Aorta (tissue), 5 donors: ENCODE data around the gene LRIG1. TPM values are rescaled to one million over a fixed set of nuclear protein-coding genes. Genes with fewer than 3 reads are reported as not detected.

Experiments used
- ATAC-seq: fragments of 200-7000 bp; cut with Tn5 transposase; one replicate; pipeline ENCODE4 v1.9.1; 2022; ENCODE audit warnings: moderate library complexity; ENCODE audit not compliant: low FRiP score
- DNase-seq, 2 donors: peaks; one replicate each; pipeline ENCODE4 v3.0.0-alpha.2; 2020
- H3K27ac ChIP-seq, 2 donors: one replicate each; pipeline ENCODE4 v1.5.1; 2013; ENCODE audit warnings: low read length in 2 of 2, mild to moderate bottlenecking in 2 of 2, moderate library complexity in 2 of 2, control low read depth in 1 of 2, inconsistent platforms in 1 of 2, low read depth in 1 of 2
- H3K27me3 ChIP-seq, 2 donors: one replicate each; pipeline ENCODE4 v1.6.1; 2013; ENCODE audit warnings: control low read depth in 1 of 2, low read length in 1 of 2, mild to moderate bottlenecking in 1 of 2, moderate library complexity in 1 of 2; ENCODE audit not compliant: insufficient read depth in 2 of 2, control insufficient read depth in 1 of 2
- H3K36me3 ChIP-seq, 2 donors: one replicate each; pipeline ENCODE4 v1.6.1; 2013; ENCODE audit warnings: control low read depth in 1 of 2, low read length in 1 of 2, mild to moderate bottlenecking in 1 of 2; ENCODE audit not compliant: insufficient read depth in 2 of 2, control insufficient read depth in 1 of 2
- H3K4me1 ChIP-seq, 2 donors: one replicate each; pipeline ENCODE4 v1.6.1; 2013; ENCODE audit warnings: low read length in 2 of 2, control low read depth in 1 of 2, mild to moderate bottlenecking in 1 of 2, moderate library complexity in 1 of 2; ENCODE audit not compliant: insufficient read depth in 2 of 2, control insufficient read depth in 1 of 2
- H3K4me3 ChIP-seq, 2 donors: one replicate each; pipeline ENCODE4 v1.5.1; 2013; ENCODE audit warnings: low read length in 2 of 2, control low read depth in 1 of 2, mild to moderate bottlenecking in 1 of 2
- H3K9me3 ChIP-seq: one replicate; pipeline ENCODE4 v1.6.1; 2013; ENCODE audit warnings: mild to moderate bottlenecking, low read length; ENCODE audit not compliant: control insufficient read depth
- WGBS, 2 donors: extraction: QIAGEN DNeasy Blood & Tissue Kit; methylation state at CpG; one replicate each; pipeline ENCODE4 v1.1.7; 2013; 5-methylcytosine and 5-hydroxymethylcytosine counted together
- intact Hi-C, 2 donors: fragments of 100-400 bp; cut with DNase I; formaldehyde crosslinking; loops; one replicate each; pipeline versions ENCODE4 v1.14.2 to v1.15.0; 2022
- polyA plus RNA-seq, 2 donors: library from polyadenylated mRNA; stranded (reverse); fragments of 200-250 nt; gene quantifications; one replicate each; pipeline ENCODE4 v1.2.3, GENCODE V29; 2013
- total RNA-seq, 2 donors: library from RNA; stranded (reverse); fragmentation: NEBNext Ultra II Directional; extraction: Animal tissue kit (Norgen Biotek cat#: 25700); gene quantifications; one replicate each; pipeline ENCODE4 v1.2.1, GENCODE V29; 2021
- donor health status: healthy with polysubstance abuse.
- donor health status: Bipolar disorder and iron deficiency.
- donor health status: DM: no; HTN: no; CAD: no.
- donor health status: DM: no; HTN: no; CAD: no.
- donor health status: DM: yes; HTN: yes; CAD: no.

LRIG1 gene
- total and polyA plus RNA-seq, 4 donors = 15.0 to 115 (median 68.9) TPM

- Histone ChIP-seq H3K9me3 (no peaks in the 10 kb centered on the region), H3K4me3 (no peak overlapping the region), H3K27ac (peak overlapping the region; percentile 85 to 96), H3K4me1 (peaks cover 6 to 9% of the 10 kb centered on the region in 2 donors), H3K36me3 (no peaks in the 10 kb centered on the region), H3K27me3 (no peaks in the 10 kb centered on the region)
- peak; percentile 12 for ATAC-seq
- WGBS, 2 donors = 28 to 38% methylated on average over 6 of the region's 6 CpGs
- intact Hi-C loops = loop anchor here in 1 of 2 donors (5.0 kb wide), 2 partner anchors 33 to 37 kb away; no protein-coding TSS in a partner anchor
- DNase-seq = no peak
These were observed 47.0 kb downstream of the LRIG1 start for GRCh38 chr3:66453651-66454463.

- intact Hi-C loops = loop anchor here in 1 of 2 donors (5.0 kb wide), 2 partner anchors 35 kb away; no protein-coding TSS in a partner anchor
- 5 to 9% methylated on average over 7 of the region's 7 CpGs for WGBS, 2 donors
- no peaks in the 10 kb centered on the region for H3K9me3 ChIP-seq
- peaks cover 11% of the 10 kb centered on the region in 2 donors for H3K4me1 ChIP-seq
- ATAC-seq (no peak), DNase-seq (peak in 1 of 2 donors; percentile 63)
- no peak overlapping the region for H3K4me3 ChIP-seq
- H3K36me3 ChIP-seq = no peaks in the 10 kb centered on the region
- no peaks in the 10 kb centered on the region for H3K27me3 ChIP-seq
- peak overlapping the region; percentile 42 to 85 for H3K27ac ChIP-seq
These were observed 48.4 kb downstream of the LRIG1 start for GRCh38 chr3:66452303-66453011.

GRCh38 chr3:66451766-66452165, 49.1 kb downstream of the LRIG1 start:
- WGBS, 2 donors = 52 to 72% methylated on average over 6 of the region's 6 CpGs
- H3K36me3 ChIP-seq = no peaks in the 10 kb centered on the region
- DNase-seq (no peak), ATAC-seq (no peak)
- H3K27ac ChIP-seq = peak overlapping the region; percentile 36 to 64
- no peaks in the 10 kb centered on the region for H3K27me3 ChIP-seq
- H3K9me3 ChIP-seq = no peaks in the 10 kb centered on the region
- peaks cover 11 to 12% of the 10 kb centered on the region in 2 donors for H3K4me1 ChIP-seq
- intact Hi-C loops = loop anchor here in 1 of 2 donors (5.0 kb wide), 2 partner anchors 34 to 36 kb away; no protein-coding TSS in a partner anchor
- H3K4me3 ChIP-seq = no peak overlapping the region

- H3K27ac ChIP-seq = peak overlapping the region in 1 of 2 donors; percentile 50
- WGBS, 2 donors = 6 to 10% methylated on average over 4 of the region's 4 CpGs
- ATAC-seq = peak; percentile 70
- peak in 1 of 2 donors; percentile 64 for DNase-seq
- H3K9me3 ChIP-seq = no peaks in the 10 kb centered on the region
- H3K4me1 ChIP-seq = peaks cover 11 to 12% of the 10 kb centered on the region in 2 donors
- no peaks in the 10 kb centered on the region for H3K36me3 ChIP-seq
- intact Hi-C loops = loop anchor here in 1 of 2 donors (5.0 kb wide), 2 partner anchors 33 to 37 kb away; no protein-coding TSS in a partner anchor
- H3K4me3 ChIP-seq = no peak overlapping the region
- no peaks in the 10 kb centered on the region for H3K27me3 ChIP-seq
These were observed 50.3 kb downstream of the LRIG1 start for GRCh38 chr3:66450390-66451022.

GRCh38 chr3:66449411-66449974, 51.3 kb downstream of the LRIG1 start:
- H3K4me3 ChIP-seq = no peak overlapping the region
- H3K9me3 ChIP-seq = no peaks in the 10 kb centered on the region
- no peaks in the 10 kb centered on the region for H3K27me3 ChIP-seq
- WGBS, 2 donors = 6 to 9% methylated on average over 7 of the region's 7 CpGs
- peaks cover 11 to 12% of the 10 kb centered on the region in 2 donors for H3K4me1 ChIP-seq
- H3K27ac ChIP-seq = peak overlapping the region; percentile 49 to 83
- intact Hi-C loops = loop anchor here in 1 of 2 donors (10.0 kb wide), 1 partner anchor 45 kb away; no protein-coding TSS in a partner anchor
- ATAC-seq (no peak), DNase-seq (peak in 1 of 2 donors; percentile 51)
- H3K36me3 ChIP-seq = no peaks in the 10 kb centered on the region

GRCh38 chr3:66444146-66444644, 56.6 kb downstream of the LRIG1 start:
- 84% methylated on average over 7 of the region's 7 CpGs for WGBS, 2 donors
- ATAC-seq (no peak), DNase-seq (no peak)
- intact Hi-C loops = loop anchor here in 1 of 2 donors (5.0 to 10.0 kb wide), 2 partner anchors 37 to 51 kb away; no protein-coding TSS in a partner anchor
- Histone ChIP-seq H3K9me3 (no peaks in the 10 kb centered on the region), H3K4me3 (no peak overlapping the region), H3K36me3 (no peaks in the 10 kb centered on the region), H3K27ac (no peak overlapping the region), H3K27me3 (no peaks in the 10 kb centered on the region), H3K4me1 (peaks cover 12 to 15% of the 10 kb centered on the region in 2 donors)

GRCh38 chr3:66443118-66443803, 57.6 kb downstream of the LRIG1 start:
- DNase-seq (no peak), ATAC-seq (no peak)
- Histone ChIP-seq H3K4me1 (peaks cover 7 to 8% of the 10 kb centered on the region in 2 donors), H3K27ac (peak overlapping the region; percentile 66 to 73), H3K9me3 (no peaks in the 10 kb centered on the region), H3K27me3 (no peaks in the 10 kb centered on the region), H3K36me3 (no peaks in the 10 kb centered on the region), H3K4me3 (no peak overlapping the region)
- 45 to 52% methylated on average over 10 of the region's 10 CpGs for WGBS, 2 donors
- intact Hi-C loops = loop anchor here in 1 of 2 donors (5.0 to 10.0 kb wide), 2 partner anchors 36 to 52 kb away; no protein-coding TSS in a partner anchor
